HPDE6-E6E7 (cell line): ENCODE data around the gene ZNF235.
"Not testable (repeated sequence)": the region's sequence is repeated elsewhere in the genome, so short reads cannot be mapped to it uniquely, and the experiment has no call there.

ENCODE experiments used
- DNase-seq: peaks from one replicate; pipeline ENCODE4 v3.0.0; 2011; ENCODE audit warnings: missing footprints; ENCODE audit errors: extremely low spot score

ZNF235 gene

DNA sequence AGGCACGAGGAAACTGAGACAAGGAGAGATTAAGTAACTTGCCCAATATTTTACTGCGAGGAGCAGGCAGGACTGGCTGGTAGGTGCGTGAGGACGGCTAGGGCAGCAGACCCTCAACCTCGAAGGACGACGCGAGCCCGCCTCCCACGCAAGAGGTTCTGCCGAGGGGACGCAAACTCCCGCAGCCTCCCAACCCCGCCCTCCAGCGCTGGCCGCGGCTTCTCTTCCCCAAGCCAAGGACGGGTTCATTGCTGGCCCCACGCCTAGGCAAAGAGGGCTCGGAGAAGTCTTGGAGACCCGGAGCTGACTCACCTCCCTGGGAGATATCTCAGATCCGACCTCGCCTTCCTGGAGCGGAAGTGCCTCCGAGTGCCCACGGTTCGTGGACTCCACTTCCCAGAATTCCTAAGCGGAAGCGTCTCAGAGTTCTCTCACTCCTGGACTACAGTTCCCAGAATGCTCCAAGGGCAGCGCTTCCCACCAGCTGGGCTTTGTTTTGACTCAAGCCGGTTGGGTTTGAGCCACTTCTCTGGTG is at the start of gene ZNF235:
TSS of gene ZNF235 (minus strand) at position 367 of the 535 bp plus-strand sequence. CDS start 1,621 bp downstream, outside the sequence.
- DNase-seq = peak; percentile 98

DNA sequence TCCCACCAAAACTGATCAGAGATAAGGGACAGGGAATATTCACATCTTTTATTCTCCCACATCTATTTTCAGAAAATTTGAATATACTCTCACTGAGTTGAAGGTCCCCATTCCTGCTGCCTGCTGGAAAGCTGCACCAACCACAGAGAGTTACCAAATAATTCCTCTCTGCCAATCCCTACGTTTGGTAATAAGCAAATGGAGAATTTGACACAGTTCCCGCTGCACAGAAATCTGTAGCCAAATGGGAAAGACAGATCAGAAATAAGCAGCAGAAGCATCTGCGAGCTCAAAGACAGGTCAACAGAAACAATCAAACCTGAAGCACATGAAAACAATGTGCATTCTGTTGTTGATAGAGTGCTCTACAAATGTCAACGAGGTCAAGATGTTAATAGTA is 41.7 kb upstream of the ZNF235 start:
- DNase-seq = no peak

DNA sequence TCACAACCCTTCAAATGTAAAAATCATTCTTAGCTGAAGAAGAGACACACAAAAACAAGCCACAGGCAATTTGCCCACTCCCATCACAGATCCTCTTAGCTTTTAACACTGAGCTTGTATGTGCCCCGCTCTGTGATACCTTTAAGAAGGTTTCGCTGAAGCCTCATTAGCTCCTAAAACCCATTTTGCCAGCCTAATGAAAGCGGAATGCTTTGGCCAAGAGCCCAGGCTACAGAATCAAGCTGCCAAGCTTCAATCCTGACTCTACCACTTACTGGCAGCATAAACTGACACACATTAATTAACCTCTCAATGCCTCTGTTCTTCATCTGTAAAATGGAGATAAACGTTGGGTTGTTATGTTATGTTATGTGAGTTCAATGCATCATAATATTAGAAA is 41.1 kb upstream of the ZNF235 start:
- DNase-seq = no peak

DNA sequence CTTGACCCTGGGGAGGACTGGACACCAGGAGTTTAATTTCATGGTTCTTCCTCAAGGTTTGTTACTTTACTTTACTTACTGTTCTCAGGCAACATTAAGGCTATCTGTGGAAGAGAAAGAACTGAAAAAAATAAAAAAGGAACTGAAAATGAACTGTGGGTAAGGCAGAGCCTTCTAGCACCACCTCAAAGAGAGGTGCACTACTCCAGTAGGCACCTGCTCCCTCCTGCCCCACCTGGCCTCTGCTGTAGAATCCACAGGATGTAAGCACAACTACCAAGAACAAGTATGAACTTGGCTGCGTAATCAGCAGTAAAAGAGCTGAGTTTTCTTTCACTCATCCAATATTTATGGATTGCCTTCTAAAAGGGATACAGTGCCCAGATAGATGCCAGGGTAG is 39.4 kb upstream of the ZNF235 start:
- DNase-seq = no peak

DNA sequence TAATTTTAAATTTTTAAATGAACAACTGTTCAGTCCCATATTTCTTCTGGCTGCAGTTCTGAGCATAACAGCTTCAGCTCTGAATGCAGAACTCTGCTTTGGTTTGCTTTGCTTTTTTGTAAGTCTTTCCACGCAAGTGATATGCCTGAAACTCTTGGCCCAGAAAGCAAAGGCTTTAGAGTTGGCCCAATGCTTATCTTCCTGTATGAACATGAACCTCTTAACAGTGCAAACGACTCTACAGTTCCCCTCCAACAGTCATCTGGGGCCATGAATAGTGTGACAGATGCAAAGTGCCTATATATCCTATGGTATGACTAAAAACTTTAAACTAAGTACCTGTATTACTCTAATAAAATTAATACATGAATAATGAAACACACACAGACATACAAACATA is 37.0 kb upstream of the ZNF235 start:
- no peak for DNase-seq

DNA sequence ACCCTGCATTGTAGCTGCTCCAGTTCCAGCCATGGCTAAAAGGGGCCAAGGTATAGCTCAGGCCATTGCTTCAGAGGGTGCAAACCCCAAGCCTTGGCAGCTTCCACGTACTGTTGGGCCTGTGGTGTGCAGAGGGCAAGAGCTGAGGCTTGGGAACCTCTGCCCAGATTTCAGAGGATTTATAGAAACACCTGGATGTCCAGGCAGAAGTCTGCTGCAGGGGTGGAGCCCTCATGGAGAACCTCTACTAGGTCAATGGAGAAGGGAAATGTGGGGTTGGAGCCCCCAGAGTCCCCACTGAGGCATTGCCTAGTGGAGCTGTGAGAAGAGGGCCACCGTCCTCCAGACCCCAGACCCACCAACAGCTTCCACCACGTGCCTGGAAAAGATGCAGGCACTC is 29.8 kb upstream of the ZNF235 start:
- DNase-seq = not testable (repeated sequence)

DNA sequence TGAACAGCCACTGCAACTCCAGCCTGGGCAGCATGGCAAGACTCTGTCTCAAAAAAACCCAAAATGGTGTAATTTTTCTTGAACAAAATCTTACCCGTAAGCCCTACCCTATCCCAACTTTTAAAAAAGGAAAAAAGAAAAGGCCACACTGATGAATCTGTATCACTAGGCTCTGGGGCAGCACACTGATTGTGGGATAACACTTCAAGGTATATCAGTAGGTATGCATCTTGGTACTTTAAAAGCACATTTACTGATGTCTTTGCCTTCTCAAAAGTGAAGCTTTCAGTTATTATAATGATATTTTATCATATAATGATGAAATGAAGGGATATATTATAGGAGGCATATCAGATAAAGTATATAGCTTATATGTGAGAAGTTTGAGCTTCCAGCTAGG is 27.3 kb upstream of the ZNF235 start:
- no peak for DNase-seq

DNA sequence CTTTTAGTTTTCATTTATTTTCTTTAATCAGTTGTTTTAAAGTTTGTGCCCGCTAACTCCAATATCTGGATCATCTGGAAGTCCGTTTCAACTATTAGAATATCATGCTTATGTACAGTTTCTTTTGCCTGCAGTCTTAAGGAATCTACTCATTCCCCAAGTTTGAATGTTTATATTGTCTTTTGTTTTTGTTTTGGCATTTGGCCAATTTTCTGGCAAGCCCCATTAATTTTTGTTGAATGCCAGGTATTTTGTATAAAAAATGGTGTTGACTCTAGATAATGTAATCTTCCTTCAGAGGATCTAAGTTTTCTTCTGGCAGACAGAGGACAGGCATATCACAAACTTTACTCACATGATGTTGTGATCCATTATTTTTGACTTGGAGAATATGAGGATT is 11.1 kb upstream of the ZNF235 start:
- DNase-seq = no peak

DNA sequence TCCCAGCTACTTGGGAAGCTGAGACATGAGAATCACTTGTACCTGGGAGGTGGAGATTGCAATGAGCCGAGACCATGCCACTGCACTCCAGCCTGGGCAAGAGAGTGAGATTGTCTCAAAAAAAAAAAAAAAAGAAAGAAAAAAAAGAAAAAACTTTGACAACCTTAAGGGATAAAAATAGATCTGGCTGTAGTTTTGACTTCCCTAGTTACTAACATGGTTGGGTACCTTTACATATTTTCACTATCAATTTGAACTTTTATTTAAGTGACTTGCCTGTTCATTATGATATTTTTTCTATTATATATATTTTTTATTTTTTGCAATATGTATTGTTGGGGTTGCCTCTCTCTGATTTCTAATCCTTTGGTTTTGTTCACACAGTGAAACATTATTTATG is 8.4 kb upstream of the ZNF235 start:
- DNase-seq = no peak

DNA sequence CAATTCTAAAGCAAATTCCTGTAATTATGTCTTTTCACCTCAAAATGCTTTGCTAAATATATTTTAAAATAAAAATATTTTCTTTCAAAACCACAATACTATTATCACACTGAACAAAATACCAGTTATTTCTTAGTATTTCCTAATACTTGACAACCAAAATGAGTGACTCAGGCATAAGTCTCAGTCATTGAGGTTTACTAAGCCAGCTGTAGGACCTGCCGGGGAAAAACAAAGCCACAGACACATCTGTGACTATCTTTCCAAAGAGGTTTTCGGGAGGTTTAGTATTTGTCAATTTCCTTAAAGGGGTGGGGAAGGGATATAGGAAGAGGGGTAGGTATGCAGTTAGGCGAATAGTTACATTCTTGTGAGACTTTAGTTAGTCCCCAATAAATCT is 3.2 kb upstream of the ZNF235 start:
- peak; percentile 15 for DNase-seq

DNA sequence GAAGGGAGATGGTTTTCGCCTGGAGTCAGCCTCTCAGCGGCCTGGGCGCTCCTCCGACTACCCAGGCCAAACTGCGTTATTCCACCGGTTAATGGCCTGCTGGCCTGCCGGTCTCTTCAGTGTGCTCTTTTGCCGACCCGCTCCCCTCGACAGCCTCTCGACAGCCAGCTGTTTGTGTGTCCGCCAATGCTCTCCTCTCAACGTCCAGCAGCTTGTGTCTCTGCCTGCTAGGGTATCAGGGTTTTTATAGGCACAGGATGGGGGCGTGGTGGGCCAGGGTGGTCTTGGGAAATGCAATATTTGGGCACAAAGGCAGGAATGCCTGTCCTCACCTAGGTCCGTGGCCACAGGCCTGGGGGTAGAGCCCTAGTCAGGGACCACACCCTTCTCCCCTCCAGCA is 1.5 kb upstream of the ZNF235 start:
- DNase-seq = no peak

DNA sequence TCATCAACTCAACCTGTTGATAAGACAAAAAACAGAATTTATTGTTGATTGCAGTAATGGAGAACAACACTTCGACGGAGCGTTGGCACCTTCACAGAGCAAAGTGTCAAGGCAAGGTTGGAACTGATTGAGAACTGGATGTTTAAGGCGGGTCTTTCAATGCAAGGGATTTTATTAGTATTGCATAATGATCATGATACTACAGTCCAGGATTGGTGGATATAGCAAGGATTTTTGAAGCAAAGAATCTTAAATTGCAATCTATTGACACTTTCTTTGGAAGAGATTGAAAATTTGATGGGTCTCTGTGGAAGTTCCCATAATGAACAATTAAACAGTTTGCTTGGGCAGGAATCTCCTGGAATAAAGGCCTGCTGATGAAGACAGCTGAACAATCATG is 632 bp upstream of the ZNF235 start:
- no peak for DNase-seq

DNA sequence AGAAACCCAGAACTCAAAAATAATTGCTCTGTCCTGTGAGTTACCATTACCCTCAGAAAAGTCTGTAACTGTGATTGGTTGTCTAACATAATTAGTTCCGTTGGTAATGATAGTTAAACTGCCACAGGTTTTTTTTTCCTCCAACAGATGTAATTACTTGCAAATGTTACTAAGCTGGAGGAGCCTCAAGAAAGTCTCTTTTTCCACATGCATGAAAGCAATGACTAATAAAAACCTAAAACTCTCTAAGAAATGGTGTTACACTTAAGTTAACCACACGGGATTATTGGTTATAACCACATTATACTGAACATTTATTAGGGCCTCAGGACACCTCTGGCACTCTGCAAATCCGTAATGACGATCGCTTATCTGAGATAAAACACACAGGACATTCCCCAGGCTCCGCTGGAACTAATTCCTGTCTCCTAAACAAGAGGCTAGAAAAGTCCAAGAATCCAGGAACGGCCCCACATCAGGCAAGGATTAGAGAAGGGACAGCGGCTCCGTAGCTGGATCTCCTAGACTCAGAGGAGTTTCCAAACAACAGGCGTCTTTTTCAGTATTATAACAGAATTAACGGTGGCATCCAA is 753 bp downstream of the ZNF235 start:
- DNase-seq = peak; percentile 2

DNA sequence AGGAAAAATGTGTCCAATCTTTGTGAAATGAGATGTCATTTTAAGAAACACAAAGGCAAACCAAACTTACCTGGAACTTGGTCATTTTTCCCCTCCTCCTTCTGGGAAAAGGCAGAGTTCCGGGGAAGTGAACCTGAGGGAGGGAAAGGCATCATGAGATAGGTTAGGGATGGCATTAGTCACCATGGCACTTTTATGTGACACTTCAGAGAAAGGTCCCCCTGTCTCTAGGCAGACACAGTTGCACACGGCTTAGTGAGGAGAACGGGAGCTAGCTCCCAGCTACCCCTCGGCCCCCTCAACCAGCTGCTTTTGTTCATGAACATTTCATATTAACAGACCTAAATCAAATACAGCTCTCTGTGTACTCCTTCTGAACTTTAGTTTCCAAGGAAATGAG is 1.5 kb downstream of the ZNF235 start:
- no peak for DNase-seq

DNA sequence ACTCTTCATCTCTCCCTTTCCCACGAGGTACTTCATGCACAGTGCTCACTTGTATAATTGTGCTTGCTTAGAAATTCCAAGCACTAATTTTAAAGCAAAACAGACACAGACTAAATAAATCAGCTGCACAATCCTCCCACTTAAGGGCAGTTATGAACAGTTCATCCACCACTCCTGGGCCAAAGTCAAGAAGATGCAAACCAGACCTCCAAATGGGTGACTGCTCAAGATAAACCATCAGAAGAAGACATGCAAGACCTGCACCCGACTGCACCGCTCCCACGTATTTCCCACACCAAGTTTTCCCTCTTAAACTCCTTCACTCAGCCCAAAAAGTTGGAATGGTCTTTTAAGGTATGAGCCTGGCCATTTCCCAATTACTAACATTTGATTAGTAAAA is 19.9 kb downstream of the ZNF235 start:
- DNase-seq = no peak

DNA sequence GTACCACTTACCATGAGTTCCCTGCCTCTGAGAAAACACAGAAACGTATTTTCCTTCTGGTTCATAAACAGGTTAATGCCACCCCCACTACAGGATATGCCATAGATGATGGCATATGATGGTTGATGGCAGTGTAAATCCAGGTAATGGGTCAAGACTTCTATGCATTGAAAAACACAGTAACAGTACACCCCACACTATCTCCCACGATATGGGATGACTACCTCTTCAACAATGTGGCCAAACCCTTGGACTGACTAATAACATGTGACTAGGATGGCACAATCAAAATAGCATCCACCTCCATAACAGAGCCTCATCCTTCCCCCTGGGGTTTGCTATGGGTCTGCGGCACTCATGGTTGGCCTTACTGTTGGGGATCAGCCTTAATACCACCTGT is 22.0 kb downstream of the ZNF235 start:
- DNase-seq = peak; percentile 61

DNA sequence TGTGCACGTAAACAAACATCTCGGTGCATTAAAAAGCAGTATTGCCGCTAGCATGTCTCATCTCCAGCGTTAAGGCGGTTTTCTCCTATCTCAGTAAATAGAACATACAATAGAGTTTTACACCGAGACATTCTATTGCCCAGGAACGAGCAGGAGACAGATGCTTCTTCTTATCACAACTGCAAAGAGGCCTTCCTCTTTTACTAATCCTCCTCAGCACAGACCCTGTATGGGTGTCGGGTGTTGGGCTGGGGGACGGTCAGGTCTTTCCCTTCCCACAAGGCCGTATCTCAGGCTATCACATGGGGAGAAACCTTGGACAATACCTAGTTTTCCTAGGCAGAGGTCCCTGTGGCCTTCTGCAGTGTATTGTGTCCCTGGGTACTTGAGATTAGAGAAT is 23.9 kb downstream of the ZNF235 start:
- no peak for DNase-seq

DNA sequence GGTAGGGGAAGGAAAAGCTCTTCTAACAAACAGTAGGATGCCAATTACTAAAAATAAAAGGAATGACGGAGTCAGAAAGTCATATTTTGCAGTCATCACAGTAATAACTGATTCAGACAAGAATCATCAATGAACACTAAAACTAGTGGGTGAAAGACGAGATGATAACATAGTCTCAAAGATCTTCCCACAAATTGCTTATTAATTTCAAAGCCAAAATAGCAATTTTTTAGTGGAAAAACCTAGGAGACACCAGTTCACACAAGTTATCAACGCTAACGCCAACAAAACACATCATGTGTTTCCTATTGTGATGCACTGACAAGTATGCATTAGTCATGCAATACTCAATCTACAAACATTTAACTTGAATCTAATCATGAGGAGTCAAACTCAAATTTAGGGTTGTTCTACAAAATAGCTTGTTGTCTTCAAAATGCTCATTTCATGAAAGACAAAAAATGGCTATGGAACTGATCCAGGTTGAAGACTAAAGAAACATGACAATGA is 26.6 kb downstream of the ZNF235 start:
- peak; percentile 25 for DNase-seq

DNA sequence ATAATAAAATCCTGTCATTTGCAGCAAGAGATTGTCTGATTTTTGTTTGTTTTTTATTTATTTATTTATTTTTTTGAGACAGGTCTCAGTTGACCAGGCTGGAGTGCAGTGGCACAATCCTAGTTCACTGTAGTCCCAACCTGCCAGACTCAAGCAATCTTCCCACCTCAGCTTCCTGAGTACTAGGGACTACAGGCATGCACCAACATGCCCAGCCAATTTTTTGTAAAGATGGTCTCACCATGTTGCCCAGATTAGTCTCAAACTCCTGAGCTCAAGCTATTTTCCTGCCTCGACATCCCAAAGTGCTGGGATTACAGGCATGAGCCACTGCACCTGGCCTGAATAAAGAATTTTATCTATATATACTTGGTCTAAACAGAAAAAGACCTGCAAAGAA is 27.5 kb downstream of the ZNF235 start:
- no peak for DNase-seq

DNA sequence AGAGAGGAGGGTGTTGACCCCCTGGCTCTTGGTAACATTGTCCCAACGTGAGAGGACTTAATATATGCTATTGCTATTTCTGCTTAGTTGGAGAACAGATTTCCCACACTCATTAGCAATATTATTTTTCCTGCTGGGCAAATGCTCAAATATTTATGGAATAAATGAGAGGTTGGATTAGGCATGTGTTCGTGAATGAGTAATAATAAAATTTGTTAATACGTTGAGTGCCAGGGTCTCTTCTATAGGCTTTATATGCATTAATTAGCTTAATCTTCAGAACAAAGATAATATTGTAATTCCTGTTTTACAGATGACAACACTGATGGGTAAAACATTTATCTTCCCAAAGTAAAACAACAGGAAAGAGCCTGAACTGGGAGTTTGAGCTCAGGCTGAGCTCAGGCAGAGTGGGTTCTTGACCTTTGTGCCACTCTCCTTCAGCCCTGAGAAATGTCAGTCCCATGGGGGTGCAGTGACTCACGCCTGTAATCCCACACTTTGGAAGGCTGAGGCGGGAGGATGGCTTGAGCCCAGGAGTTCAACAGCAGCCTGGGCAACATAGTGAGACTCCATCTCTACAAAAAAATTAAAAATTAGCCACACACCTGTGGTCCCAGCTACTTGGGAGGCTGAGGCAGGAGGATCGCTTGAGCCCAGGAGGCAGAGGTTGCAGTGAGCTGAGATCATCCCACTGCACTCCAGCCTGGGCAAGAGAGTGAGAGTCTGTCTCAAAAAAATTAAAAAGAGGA is 44.0 kb downstream of the ZNF235 start:
- DNase-seq = no peak

DNA sequence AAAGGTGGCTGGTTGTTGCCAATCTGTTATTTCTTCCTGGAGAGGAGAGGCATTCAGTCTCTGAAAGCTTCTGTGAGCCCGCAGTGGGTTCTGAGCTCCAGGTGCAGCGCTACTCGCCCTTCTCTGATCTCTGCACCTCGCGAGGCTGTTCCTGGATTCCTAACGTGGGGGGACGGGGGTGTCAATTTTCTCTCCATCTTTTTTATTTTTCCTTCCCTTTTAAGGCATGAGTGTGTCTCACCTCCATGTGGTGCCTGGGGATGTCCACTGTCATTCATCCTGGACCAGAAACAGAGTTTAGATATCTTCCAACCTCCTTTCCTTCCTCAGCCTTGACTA is 44.5 kb downstream of the ZNF235 start:
- DNase-seq = peak; percentile 10

DNA sequence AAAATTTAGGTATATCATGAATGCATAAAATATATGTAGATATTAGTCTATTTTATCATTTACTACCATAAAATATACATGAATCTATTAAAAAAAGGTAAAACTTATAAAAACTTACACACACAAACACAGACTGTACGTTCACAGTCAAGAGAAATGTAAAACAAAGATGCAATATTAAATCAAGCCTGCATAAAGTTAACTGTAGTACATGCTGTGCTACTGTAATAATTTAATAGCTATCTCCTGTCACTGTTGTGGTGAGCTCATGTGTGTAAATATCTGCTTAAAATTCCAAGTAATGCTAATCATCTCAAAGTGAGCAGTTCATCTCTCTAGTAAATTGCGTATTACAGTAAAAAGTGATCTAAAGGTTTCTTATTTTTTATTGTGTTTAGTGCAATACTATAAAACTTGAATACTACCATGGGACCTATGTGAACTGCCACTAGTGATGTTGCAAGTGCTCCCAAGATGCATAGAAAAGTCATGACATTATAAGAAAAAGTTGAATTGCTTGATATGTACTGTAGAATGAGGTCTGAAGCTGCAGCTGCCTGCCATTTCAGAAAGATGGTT is 45.9 kb downstream of the ZNF235 start:
- no peak for DNase-seq

DNA sequence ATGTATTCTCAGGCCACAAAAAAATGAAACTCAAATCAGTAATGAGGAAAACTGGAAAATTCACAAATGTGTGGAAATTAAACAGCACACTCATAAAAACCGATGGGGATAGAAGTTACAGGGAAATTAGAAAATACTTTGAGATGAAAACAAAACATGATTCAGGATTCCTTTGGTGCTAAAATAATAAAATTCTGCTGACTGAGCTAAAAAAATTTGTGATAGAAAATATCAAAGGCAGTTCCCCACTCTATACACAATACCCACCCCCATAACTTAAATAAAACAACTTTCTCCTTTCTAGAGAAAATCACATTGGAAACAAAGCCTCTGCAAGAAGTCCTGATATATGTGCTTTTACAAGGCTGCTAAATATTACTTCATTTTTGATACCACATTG is 46.7 kb downstream of the ZNF235 start:
- no peak for DNase-seq
